GM18519 (cell line): ENCODE results near the gene SCARB1.

Experiments
- ATAC-seq: cut with Tn5 transposase; IDR thresholded peaks from one replicate; pipeline ENCODE4 v1.9.1; 2021; ENCODE audit warnings: mild to moderate bottlenecking, moderate library complexity; ENCODE audit not compliant: unreplicated experiment, low FRiP score

SCARB1 gene

GRCh38 chr12:124764870-124765580 is 98.6 kb downstream of the SCARB1 start:
- no peak for ATAC-seq

- ATAC-seq: no peak
Observed at GRCh38 chr12:124764451-124764850, 99.2 kb downstream of the SCARB1 start.

GRCh38 chr12:124763594-124763979 is 100.1 kb downstream of the SCARB1 start:
- no peak for ATAC-seq

GRCh38 chr12:124762791-124763593 is 100.7 kb downstream of the SCARB1 start:
- no peak for ATAC-seq

- ATAC-seq: no peak
Observed at GRCh38 chr12:124762384-124762783, 101.3 kb downstream of the SCARB1 start.

GRCh38 chr12:124761871-124762270 is 101.8 kb downstream of the SCARB1 start:
- ATAC-seq: no peak

- ATAC-seq: no peak
Observed at GRCh38 chr12:124761056-124761455, 102.6 kb downstream of the SCARB1 start.

- ATAC-seq: no peak
Observed at GRCh38 chr12:124760560-124760959, 103.1 kb downstream of the SCARB1 start.

GRCh38 chr12:124759841-124760503 is 103.7 kb downstream of the SCARB1 start:
- ATAC-seq: no peak

GRCh38 chr12:124758266-124759220 is 105.1 kb downstream of the SCARB1 start:
- ATAC-seq: no peak

- ATAC-seq: no peak
Observed at GRCh38 chr12:124757329-124757728, 106.3 kb downstream of the SCARB1 start.

GRCh38 chr12:124756760-124757159 is 106.9 kb downstream of the SCARB1 start:
- ATAC-seq: no peak

GRCh38 chr12:124756166-124756565 is 107.5 kb downstream of the SCARB1 start:
- ATAC-seq: no peak

GRCh38 chr12:124755801-124756148 is 107.9 kb downstream of the SCARB1 start:
- ATAC-seq: no peak

- no peak for ATAC-seq
Observed at GRCh38 chr12:124754949-124755800, 108.5 kb downstream of the SCARB1 start.

GRCh38 chr12:124754491-124754890 is 109.2 kb downstream of the SCARB1 start:
- no peak for ATAC-seq

GRCh38 chr12:124753993-124754392 is 109.7 kb downstream of the SCARB1 start:
- ATAC-seq: no peak

GRCh38 chr12:124753228-124753591 is 110.5 kb downstream of the SCARB1 start:
- ATAC-seq: no peak

- ATAC-seq: no peak
Observed at GRCh38 chr12:124752437-124753227, 111.0 kb downstream of the SCARB1 start.
